ENCODE data around the gene AMDHD2. TPM values are rescaled to one million over a fixed set of nuclear protein-coding genes. Genes with fewer than 3 reads are reported as not detected.
"Not testable (repeated sequence)": the region's sequence is repeated elsewhere in the genome, so short reads cannot be mapped to it uniquely, and the experiment has no call there.

The AMDHD2 gene
- total and polyA plus RNA-seq, 2 of the 13 experiments (the other 11 are each of a cell fraction or from before 2014, with no cell fraction given) = 33.5 to 39.1 TPM

DNA sequence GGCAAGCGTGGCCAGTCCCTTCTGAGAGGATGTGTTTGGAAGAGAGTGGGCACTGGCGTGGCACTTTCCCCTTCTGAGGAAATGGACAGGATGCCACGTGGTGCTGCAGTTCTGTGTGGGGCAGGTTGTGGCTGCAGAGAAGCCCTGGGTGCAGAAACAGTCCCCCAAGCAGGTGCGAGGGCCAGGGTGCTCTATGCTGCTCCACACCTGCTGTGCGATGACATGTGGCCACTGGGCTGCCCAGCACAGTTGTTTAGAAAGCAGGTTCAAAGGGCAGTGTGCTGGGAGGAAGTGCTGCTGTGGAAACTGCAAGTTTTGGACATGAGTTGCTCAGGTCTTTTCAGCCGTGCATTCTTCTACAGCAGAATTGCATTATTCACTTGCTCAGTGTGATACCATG is 21.2 kb downstream of the AMDHD2 start (continued):
- TF ChIP-seq, protein P1, sequence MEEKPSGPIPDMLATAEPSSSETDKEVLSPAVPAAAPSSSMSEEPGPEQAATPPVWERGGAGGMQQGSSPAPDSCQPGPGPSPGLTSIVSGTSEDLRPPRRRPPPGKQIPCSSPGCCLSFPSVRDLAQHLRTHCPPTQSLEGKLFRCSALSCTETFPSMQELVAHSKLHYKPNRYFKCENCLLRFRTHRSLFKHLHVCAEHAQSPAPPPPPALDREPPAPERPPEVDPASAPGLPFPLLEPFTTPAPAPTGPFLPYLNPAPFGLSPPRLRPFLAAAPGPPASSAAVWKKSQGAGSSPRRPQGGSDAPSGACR (CRISPR knock-in tag; IDR thresholded peaks at IDR 0.05) = 0 out of 2 replicates have a peak, but pooled peaks have one; percentile 22
- not testable (repeated sequence) for TF ChIP-seq NONO, NR2F6 (IDR thresholded peaks at IDR 0.05)
- TF ChIP-seq NONO (CRISPR knock-in tag; conservative IDR thresholded peaks at IDR 0.05) = peak; percentile 73; the same call in 1 of the 2 replicates
- peak; percentile 84 for TF ChIP-seq MXD4 (CRISPR knock-in tag; IDR thresholded peaks at IDR 0.05)
- TF ChIP-seq HMG20A (CRISPR knock-in tag; IDR thresholded peaks at IDR 0.05; ENCODE audit: borderline replicate concordance) = 0 out of 2 replicates have a peak, but pooled peaks have one; percentile 26
- peak; percentile 80 for TF ChIP-seq GATAD2A (CRISPR knock-in tag; IDR thresholded peaks at IDR 0.05)
- TF ChIP-seq, protein P2, sequence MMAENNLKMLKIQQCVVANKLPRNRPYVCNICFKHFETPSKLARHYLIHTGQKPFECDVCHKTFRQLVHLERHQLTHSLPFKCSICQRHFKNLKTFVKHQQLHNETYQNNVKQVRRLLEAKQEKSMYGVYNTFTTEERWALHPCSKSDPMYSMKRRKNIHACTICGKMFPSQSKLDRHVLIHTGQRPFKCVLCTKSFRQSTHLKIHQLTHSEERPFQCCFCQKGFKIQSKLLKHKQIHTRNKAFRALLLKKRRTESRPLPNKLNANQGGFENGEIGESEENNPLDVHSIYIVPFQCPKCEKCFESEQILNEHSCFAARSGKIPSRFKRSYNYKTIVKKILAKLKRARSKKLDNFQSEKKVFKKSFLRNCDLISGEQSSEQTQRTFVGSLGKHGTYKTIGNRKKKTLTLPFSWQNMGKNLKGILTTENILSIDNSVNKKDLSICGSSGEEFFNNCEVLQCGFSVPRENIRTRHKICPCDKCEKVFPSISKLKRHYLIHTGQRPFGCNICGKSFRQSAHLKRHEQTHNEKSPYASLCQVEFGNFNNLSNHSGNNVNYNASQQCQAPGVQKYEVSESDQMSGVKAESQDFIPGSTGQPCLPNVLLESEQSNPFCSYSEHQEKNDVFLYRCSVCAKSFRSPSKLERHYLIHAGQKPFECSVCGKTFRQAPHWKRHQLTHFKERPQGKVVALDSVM (CRISPR knock-in tag; IDR thresholded peaks at IDR 0.05) = peak; percentile 48; the same call in 1 of the 2 replicates
- peak; percentile 80 for TF ChIP-seq HDAC1 (CRISPR knock-in tag; IDR thresholded peaks at IDR 0.05)
- 0 out of 2 replicates have a peak, but pooled peaks have one; percentile 14 for TF ChIP-seq ZNF263 (CRISPR knock-in tag; IDR thresholded peaks at IDR 0.05)
- peak; percentile 46; the same call in 1 of the 2 replicates for TF ChIP-seq SPEN (CRISPR knock-in tag; IDR thresholded peaks at IDR 0.05; ENCODE audit: low read depth)
- TF ChIP-seq NFKB2 (CRISPR knock-in tag; IDR thresholded peaks at IDR 0.05; ENCODE audit: borderline replicate concordance) = peak; percentile 58; the same call in 1 of the 2 replicates
- TF ChIP-seq ZNF644 (CRISPR knock-in tag; IDR thresholded peaks at IDR 0.05; ENCODE audit: low read depth) = peak; percentile 68; the same call in 1 of the 2 replicates
- TF ChIP-seq, protein P3, sequence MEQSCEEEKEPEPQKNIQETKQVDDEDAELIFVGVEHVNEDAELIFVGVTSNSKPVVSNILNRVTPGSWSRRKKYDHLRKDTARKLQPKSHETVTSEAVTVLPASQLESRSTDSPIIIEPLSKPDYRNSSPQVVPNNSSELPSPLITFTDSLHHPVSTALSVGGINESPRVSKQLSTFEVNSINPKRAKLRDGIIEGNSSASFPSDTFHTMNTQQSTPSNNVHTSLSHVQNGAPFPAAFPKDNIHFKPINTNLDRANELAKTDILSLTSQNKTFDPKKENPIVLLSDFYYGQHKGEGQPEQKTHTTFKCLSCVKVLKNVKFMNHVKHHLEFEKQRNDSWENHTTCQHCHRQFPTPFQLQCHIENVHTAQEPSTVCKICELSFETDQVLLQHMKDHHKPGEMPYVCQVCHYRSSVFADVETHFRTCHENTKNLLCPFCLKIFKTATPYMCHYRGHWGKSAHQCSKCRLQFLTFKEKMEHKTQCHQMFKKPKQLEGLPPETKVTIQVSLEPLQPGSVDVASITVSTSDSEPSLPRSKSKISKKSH (CRISPR knock-in tag; IDR thresholded peaks at IDR 0.05; ENCODE audit: borderline replicate concordance) = 0 out of 2 replicates have a peak, but pooled peaks have one; percentile 50
- 0 out of 2 replicates have a peak, but pooled peaks have one; percentile 37 for TF ChIP-seq ZNF792 (CRISPR knock-in tag; IDR thresholded peaks at IDR 0.05)
- TF ChIP-seq MIXL1 (CRISPR knock-in tag; IDR thresholded peaks at IDR 0.05) = 0 out of 2 replicates have a peak, but pooled peaks have one; percentile 60
- 0 out of 4 replicates have a peak, but pooled peaks of 1 of the 2 experiments have one; percentile 17 for TF ChIP-seq NR2F1 (CRISPR knock-in tag; IDR thresholded peaks at IDR 0.05)
- TF ChIP-seq NCOR1 (IDR thresholded peaks at IDR 0.05; ENCODE audit: borderline replicate concordance, low read length) = peak; percentile 38; the same call in 1 of the 2 replicates
- TF ChIP-seq NCOA2 (CRISPR knock-in tag; IDR thresholded peaks at IDR 0.05) = peak; percentile 53
- TF ChIP-seq, protein P4, sequence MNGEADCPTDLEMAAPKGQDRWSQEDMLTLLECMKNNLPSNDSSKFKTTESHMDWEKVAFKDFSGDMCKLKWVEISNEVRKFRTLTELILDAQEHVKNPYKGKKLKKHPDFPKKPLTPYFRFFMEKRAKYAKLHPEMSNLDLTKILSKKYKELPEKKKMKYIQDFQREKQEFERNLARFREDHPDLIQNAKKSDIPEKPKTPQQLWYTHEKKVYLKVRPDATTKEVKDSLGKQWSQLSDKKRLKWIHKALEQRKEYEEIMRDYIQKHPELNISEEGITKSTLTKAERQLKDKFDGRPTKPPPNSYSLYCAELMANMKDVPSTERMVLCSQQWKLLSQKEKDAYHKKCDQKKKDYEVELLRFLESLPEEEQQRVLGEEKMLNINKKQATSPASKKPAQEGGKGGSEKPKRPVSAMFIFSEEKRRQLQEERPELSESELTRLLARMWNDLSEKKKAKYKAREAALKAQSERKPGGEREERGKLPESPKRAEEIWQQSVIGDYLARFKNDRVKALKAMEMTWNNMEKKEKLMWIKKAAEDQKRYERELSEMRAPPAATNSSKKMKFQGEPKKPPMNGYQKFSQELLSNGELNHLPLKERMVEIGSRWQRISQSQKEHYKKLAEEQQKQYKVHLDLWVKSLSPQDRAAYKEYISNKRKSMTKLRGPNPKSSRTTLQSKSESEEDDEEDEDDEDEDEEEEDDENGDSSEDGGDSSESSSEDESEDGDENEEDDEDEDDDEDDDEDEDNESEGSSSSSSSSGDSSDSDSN (CRISPR knock-in tag; IDR thresholded peaks at IDR 0.05) = 0 out of 2 replicates have a peak, but pooled peaks have one; percentile 29
- TF ChIP-seq, protein P5, sequence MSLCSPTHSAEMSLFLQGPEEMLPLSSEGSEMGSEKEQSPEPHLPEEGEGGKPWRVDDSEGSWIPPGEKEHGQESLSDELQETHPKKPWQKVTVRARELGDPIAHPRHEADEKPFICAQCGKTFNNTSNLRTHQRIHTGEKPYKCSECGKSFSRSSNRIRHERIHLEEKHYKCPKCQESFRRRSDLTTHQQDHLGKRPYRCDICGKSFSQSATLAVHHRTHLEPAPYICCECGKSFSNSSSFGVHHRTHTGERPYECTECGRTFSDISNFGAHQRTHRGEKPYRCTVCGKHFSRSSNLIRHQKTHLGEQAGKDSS (CRISPR knock-in tag; IDR thresholded peaks at IDR 0.05; ENCODE audit: borderline replicate concordance, low read depth) = 0 out of 2 replicates have a peak, but pooled peaks have one; percentile 24
- TF ChIP-seq, protein P6, sequence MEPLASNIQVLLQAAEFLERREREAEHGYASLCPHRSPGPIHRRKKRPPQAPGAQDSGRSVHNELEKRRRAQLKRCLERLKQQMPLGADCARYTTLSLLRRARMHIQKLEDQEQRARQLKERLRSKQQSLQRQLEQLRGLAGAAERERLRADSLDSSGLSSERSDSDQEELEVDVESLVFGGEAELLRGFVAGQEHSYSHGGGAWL (CRISPR knock-in tag; IDR thresholded peaks at IDR 0.05) = 0 out of 2 replicates have a peak, but pooled peaks have one; percentile 39
- TF ChIP-seq NR2F6 (CRISPR knock-in tag; IDR thresholded peaks at IDR 0.05) = peak; percentile 71
- TF ChIP-seq ZNF543 (CRISPR knock-in tag; IDR thresholded peaks at IDR 0.05) = peak; percentile 24; the same call in 1 of the 2 replicates
